K562 (cell line): ENCODE data around the gene GPR107. TPM values are rescaled to one million over a fixed set of nuclear protein-coding genes. Genes with fewer than 3 reads are reported as not detected.

Experiments used
- ATAC-seq: fragments of 200-7000 bp; cut with Tn5 transposase; 3 replicates; pipeline ENCODE4 v1.9.1; 2020; ENCODE audit warnings: moderate library complexity
- BruUV-seq: library from RNA; stranded (reverse); fragments of 400-500 nt; replicated peaks from 2 replicates; lab custom pipeline; 2021; lab: Mats Ljungman, UMichigan
- CTCF ChIA-PET: fragments of 300-600 bp; formaldehyde crosslinking; extraction: SDS; loops from one replicate; lab custom pipeline; 2021; ENCODE audit warnings: low intra/inter-chr PET ratio; lab: Yijun Ruan, JAX
- POLR2A ChIA-PET: fragments of 300-600, 350-650 bp; sonication (Branson Sonifier 250); formaldehyde crosslinking; extraction: SDS; loops from one replicate; lab custom pipeline; 2021; ENCODE audit warnings: antibody characterized with exemption, inconsistent platforms; lab: Yijun Ruan, JAX
- DNase-seq, 4 experiments: peaks; one replicate each; pipeline versions ENCODE4 v3.0.0 to v3.0.0-alpha.2; 2011 to 2018; ENCODE audit warnings: low spot score in 3 of 4, mixed read lengths in 3 of 4; ENCODE audit errors: extremely low read depth in 1 of 4
- FAIRE-seq: peaks from 2 replicates; lab custom pipeline; 2011; peaks lifted over from hg19 to GRCh38; lab: Jason Lieb, UNC
- H2AFZ ChIP-seq: 2 replicates; pipeline ENCODE4 v1.6.0; 2011; ENCODE audit warnings: low read depth, low read length, control low read depth, inconsistent platforms
- H3K27ac ChIP-seq: fragments of 200-600 bp; 3 replicates; pipeline ENCODE4 v1.8.0; 2011; ENCODE audit warnings: low read depth, mild to moderate bottlenecking, control low read depth, inconsistent platforms, low read length, moderate library complexity, mixed read lengths; ENCODE audit errors: extremely low read depth
- H3K27me3 ChIP-seq, 2 experiments: fragments of 300-600 bp in 1 of 2; 2 replicates in 1 of 2; 3 replicates in 1 of 2; pipeline versions ENCODE4 v1.6.0 to v1.8.0; 2011; ENCODE audit warnings: inconsistent platforms in 2 of 2, low read length in 2 of 2, mild to moderate bottlenecking in 1 of 2, mixed read lengths in 1 of 2, moderate library complexity in 1 of 2; ENCODE audit not compliant: control insufficient read depth in 2 of 2, insufficient read depth in 2 of 2
- H3K36me3 ChIP-seq: fragments of 300-600 bp; 3 replicates; pipeline ENCODE4 v1.8.0; 2011; ENCODE audit warnings: mild to moderate bottlenecking, low read length, inconsistent platforms; ENCODE audit not compliant: control insufficient read depth, insufficient read depth
- H3K4me1 ChIP-seq, 2 experiments: fragments of 200-600 bp in 1 of 2; replicated peaks in 1 of 2; 2 replicates in 1 of 2; 3 replicates in 1 of 2; pipeline versions ENCODE4 v1.5.1 to v1.8.0; 2011; ENCODE audit warnings: inconsistent platforms in 2 of 2, low read length in 2 of 2, mild to moderate bottlenecking in 1 of 2, mixed read lengths in 1 of 2, moderate library complexity in 1 of 2; ENCODE audit not compliant: control insufficient read depth in 2 of 2, insufficient read depth in 2 of 2
- H3K4me2 ChIP-seq: 2 replicates; pipeline ENCODE4 v1.6.1; 2011; ENCODE audit warnings: low read length, control low read depth, inconsistent platforms, mixed read lengths; ENCODE audit not compliant: insufficient read depth
- H3K4me3 ChIP-seq: fragments of 200-600 bp; sonication (generic), shearing (Covaris generic); 2 replicates; pipeline ENCODE4 v1.5.1; 2016; ENCODE audit warnings: control low read depth, inconsistent platforms
- H3K79me2 ChIP-seq: fragments of 200-600 bp; 3 replicates; pipeline ENCODE4 v1.8.0; 2011; ENCODE audit warnings: low read length, inconsistent platforms; ENCODE audit not compliant: control insufficient read depth, insufficient read depth
- H3K9ac ChIP-seq, 2 experiments: 2 replicates each; pipeline versions ENCODE4 v1.6.0 to v1.6.1; 2011; ENCODE audit warnings: low read depth in 2 of 2, low read length in 2 of 2, control low read depth in 1 of 2, inconsistent platforms in 1 of 2, mild to moderate bottlenecking in 1 of 2, mixed read lengths in 1 of 2; ENCODE audit not compliant: insufficient read depth in 1 of 2
- H3K9me1 ChIP-seq: one replicate; pipeline ENCODE4 v1.6.0; 2011; ENCODE audit warnings: inconsistent platforms, mild to moderate bottlenecking, low read length, moderate library complexity; ENCODE audit not compliant: control insufficient read depth, insufficient read depth
- H3K9me3 ChIP-seq: replicated peaks from 2 replicates; pipeline ENCODE4 v1.5.1; 2011; ENCODE audit warnings: low read depth, low read length, inconsistent platforms; ENCODE audit not compliant: control insufficient read depth, insufficient read depth
- H4K20me1 ChIP-seq: replicated peaks from 2 replicates; pipeline ENCODE4 v1.6.1; 2011; ENCODE audit warnings: low read length, inconsistent platforms, mixed read lengths; ENCODE audit not compliant: control insufficient read depth, insufficient read depth
- HEY1 ChIP-seq: fragments of 250-450 bp; sonication (Bioruptor Pico); IDR thresholded peaks from 2 replicates; pipeline ENCODE4 v1.5.0; 2020; ENCODE audit warnings: mild to moderate bottlenecking, moderate library complexity, borderline replicate concordance
- ZKSCAN1 ChIP-seq: fragments of 150-350 bp; IDR thresholded peaks from 2 replicates; pipeline ENCODE4 v1.6.1; 2016; ENCODE audit warnings: low read depth, low read length
- ZNF121 ChIP-seq: sonication (generic); formaldehyde crosslinking; conservative IDR thresholded peaks from 2 replicates; pipeline ENCODE4 v1.8.0; 2022; ENCODE audit warnings: missing genetic modification reagents
- ZNF316 ChIP-seq: fragments of 450-650 bp; IDR thresholded peaks from 2 replicates; pipeline ENCODE4 v1.6.1; 2016
- WGBS: fragments of 100-300 bp; shearing (Covaris generic); methylation state at CpG from one replicate; pipeline ENCODE4 v1.1.6; 2016; ENCODE audit warnings: low coverage, mixed read lengths; ENCODE audit not compliant: insufficient coverage; ENCODE audit errors: missing lambda C conversion rate; 5-methylcytosine and 5-hydroxymethylcytosine counted together
- in situ Hi-C: fragments of 300-500 bp; cut with MboI; formaldehyde crosslinking; loops from 4 replicates; pipeline ENCODE4 v1.15.0; 2018; ENCODE audit warnings: inconsistent platforms, mixed read lengths
- intact Hi-C: fragments of 100-400 bp; cut with micrococcal nuclease; formaldehyde crosslinking; loops from 2 replicates; pipeline ENCODE4 v1.14.2; 2022
- polyA plus RNA-seq, 8 experiments: library from polyadenylated mRNA; depleted of rRNA in 4 of 8; stranded (reverse) in 5 of 8; unstranded in 3 of 8; fragments of >200 nt; fragmentation: Nextera tagmentation in 2 of 8; fragmentation: Illumina TruSeq in 1 of 8; extraction: Ambion mirVana in 2 of 8; extraction: Trizol in 1 of 8; gene quantifications; 2 replicates each; pipeline versions ENCODE4 v1.2.1 to v1.2.3, GENCODE V29; 2011 to 2014; ENCODE audit warnings: inconsistent platforms in 1 of 8, missing spikeins in 1 of 8
- total RNA-seq, 7 experiments: library from RNA; depleted of rRNA in 6 of 7; stranded (reverse); fragments of >200 nt in 6 of 7; fragmentation: Illumina TruSeq in 2 of 7; extraction: Trizol in 2 of 7; gene quantifications; 2 replicates each; pipeline versions ENCODE4 v1.2.1 to v1.2.3, GENCODE V29; 2011 to 2021; ENCODE audit warnings: low replicate concordance in 1 of 7
- TF ChIP-seq, protein P1 (sequence below), 2 experiments: fragments of 450-650 bp; conservative IDR thresholded peaks; 2 replicates each; pipeline ENCODE4 v1.6.1; 2017; ENCODE audit warnings: mild to moderate bottlenecking in 2 of 2, moderate library complexity in 2 of 2
- TF ChIP-seq, protein P2 (sequence below): fragments of 450-650 bp; formaldehyde crosslinking; IDR thresholded peaks from 2 replicates; pipeline ENCODE4 v1.4.0; 2020; ENCODE audit warnings: mild to moderate bottlenecking, mixed read lengths

GPR107 gene
- total and polyA plus RNA-seq, 9 of the 15 experiments (the other 6 are each of a cell fraction or from before 2014, with no cell fraction given), result 3.2 to 34.6 (median 14.4) TPM

DNA sequence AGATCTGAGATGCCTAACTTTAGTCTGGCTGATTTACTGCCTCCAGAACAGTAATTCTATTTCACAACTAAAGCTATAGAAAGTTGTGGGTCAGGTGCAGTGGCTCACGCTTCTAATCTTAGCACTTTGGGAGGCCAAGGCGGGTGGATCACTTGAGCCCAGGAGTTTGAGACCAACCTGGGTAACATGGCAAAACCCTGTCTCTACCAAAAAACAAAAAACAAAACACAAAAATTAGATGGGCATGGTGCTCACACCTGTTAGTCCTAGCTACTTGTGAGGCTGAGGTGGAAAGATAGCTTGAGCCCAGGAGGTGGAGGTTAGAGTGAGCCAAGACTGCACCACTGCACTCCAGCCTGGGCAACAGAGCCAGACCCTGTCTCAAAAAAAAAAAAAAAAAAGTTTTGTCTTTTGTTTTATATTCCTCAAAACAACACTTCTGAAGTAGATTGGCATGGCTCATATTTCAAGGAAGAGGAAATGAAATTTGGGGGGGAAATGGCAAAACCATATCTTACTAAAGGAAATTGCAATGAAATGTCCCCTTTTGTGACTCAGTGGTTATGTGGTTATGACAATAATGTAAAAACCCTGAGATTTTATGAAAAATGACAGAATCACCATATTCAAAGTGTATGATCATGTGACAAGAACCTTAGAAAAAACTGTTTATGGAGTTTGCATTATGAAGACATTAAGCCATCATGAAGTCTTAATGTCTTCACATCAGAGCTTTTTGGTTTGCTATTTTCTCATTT is 26.9 kb upstream of the GPR107 start:
- intact Hi-C loops, result no loop called here
- Histone ChIP-seq H3K4me2 (no peak overlapping the region), H3K27ac (no peak overlapping the region), H3K4me1 (no peaks in the 10 kb centered on the region), H3K36me3 (no peaks in the 10 kb centered on the region), H3K4me3 (no peak overlapping the region), H4K20me1 (no peaks in the 10 kb centered on the region), H3K9ac (no peak overlapping the region), H2AFZ (no peak overlapping the region)
- in situ Hi-C loops, result no loop called here
- no peak for ATAC-seq
- POLR2A ChIA-PET, result no interaction called here
- TF ChIP-seq ZNF316 (no peak), HEY1 (CRISPR knock-in tag) (no peak), ZNF121 (CRISPR knock-in tag) (peak; percentile 77), ZKSCAN1 (no peak)
- TF ChIP-seq, protein P1, sequence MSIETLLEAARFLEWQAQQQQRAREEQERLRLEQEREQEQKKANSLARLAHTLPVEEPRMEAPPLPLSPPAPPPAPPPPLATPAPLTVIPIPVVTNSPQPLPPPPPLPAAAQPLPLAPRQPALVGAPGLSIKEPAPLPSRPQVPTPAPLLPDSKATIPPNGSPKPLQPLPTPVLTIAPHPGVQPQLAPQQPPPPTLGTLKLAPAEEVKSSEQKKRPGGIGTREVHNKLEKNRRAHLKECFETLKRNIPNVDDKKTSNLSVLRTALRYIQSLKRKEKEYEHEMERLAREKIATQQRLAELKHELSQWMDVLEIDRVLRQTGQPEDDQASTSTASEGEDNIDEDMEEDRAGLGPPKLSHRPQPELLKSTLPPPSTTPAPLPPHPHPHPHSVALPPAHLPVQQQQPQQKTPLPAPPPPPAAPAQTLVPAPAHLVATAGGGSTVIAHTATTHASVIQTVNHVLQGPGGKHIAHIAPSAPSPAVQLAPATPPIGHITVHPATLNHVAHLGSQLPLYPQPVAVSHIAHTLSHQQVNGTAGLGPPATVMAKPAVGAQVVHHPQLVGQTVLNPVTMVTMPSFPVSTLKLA (conservative IDR thresholded peaks at IDR 0.05), result no peak
- TF ChIP-seq, protein P2, sequence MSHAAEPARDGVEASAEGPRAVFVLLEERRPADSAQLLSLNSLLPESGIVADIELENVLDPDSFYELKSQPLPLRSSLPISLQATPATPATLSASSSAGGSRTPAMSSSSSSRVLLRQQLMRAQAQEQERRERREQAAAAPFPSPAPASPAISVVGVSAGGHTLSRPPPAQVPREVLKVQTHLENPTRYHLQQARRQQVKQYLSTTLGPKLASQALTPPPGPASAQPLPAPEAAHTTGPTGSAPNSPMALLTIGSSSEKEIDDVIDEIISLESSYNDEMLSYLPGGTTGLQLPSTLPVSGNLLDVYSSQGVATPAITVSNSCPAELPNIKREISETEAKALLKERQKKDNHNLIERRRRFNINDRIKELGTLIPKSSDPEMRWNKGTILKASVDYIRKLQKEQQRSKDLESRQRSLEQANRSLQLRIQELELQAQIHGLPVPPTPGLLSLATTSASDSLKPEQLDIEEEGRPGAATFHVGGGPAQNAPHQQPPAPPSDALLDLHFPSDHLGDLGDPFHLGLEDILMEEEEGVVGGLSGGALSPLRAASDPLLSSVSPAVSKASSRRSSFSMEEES (CRISPR knock-in tag), result peak; percentile 66
- TF ChIP-seq, all 486 proteins: peak for 2
- WGBS, result 62% methylated on average over 2 of the region's 2 CpGs
- DNase-seq, result no peak
- no peak for FAIRE-seq
- Histone ChIP-seq H3K9me1 (no peaks in the 10 kb centered on the region), H3K9me3 (no peaks in the 10 kb centered on the region), H3K79me2 (no peaks in the 10 kb centered on the region), H3K27me3 (no peaks in the 10 kb centered on the region)
- BruUV-seq, result no TSS peak
- CTCF ChIA-PET, result no interaction called here
